AG09319 (cell line): ENCODE results near the gene TSPEAR.
"Not testable (repeated sequence)": the region's sequence is repeated elsewhere in the genome, so short reads cannot be mapped to it uniquely, and the experiment has no call there.

Experiments
- DNase-seq: peaks from one replicate; pipeline ENCODE4 v3.0.0-alpha.2; 2010; ENCODE audit warnings: low read depth; ENCODE audit errors: extremely low read depth
- CTCF ChIP-seq: IDR thresholded peaks from 2 replicates; pipeline ENCODE4 v1.5.1; 2011; ENCODE audit warnings: low read depth, mild to moderate bottlenecking, inconsistent platforms, low read length, moderate library complexity

The TSPEAR gene

GRCh38 chr21:44694776-44695175 is 16.6 kb downstream of the TSPEAR start:
- DNase-seq = no peak
- no peak for TF ChIP-seq CTCF

GRCh38 chr21:44692798-44693512 is 18.4 kb downstream of the TSPEAR start:
- no peak for DNase-seq
- TF ChIP-seq CTCF = no peak

GRCh38 chr21:44691686-44692085 is 19.7 kb downstream of the TSPEAR start:
- no peak for DNase-seq
- TF ChIP-seq CTCF = no peak

GRCh38 chr21:44689740-44690139 is 21.6 kb downstream of the TSPEAR start:
- DNase-seq = not testable (repeated sequence)

GRCh38 chr21:44687671-44688070 is 23.7 kb downstream of the TSPEAR start:
- no peak for TF ChIP-seq CTCF
- no peak for DNase-seq

GRCh38 chr21:44686843-44687561 is 24.4 kb downstream of the TSPEAR start:
- TF ChIP-seq CTCF = no peak
- no peak for DNase-seq

GRCh38 chr21:44686000-44686781 is 25.2 kb downstream of the TSPEAR start:
- no peak for DNase-seq
- TF ChIP-seq CTCF = no peak

- DNase-seq = not testable (repeated sequence)
These were observed 26.3 kb downstream of the TSPEAR start for GRCh38 chr21:44685050-44685449.
